Keratinocyte (primary cell): Measurements from ENCODE around the gene PAQR6. TPM values are rescaled to one million over a fixed set of nuclear protein-coding genes. Genes with fewer than 3 reads are reported as not detected.

Experiments
- DNase-seq: peaks from one replicate; pipeline ENCODE4 v3.0.0-alpha.2; 2011; ENCODE audit warnings: low read depth, missing footprints, low spot score
- FAIRE-seq: peaks from 2 replicates; lab custom pipeline; 2011; peaks lifted over from hg19 to GRCh38; lab: Jason Lieb, UNC
- H2AFZ ChIP-seq: 2 replicates; pipeline ENCODE4 v1.6.0; 2012; ENCODE audit warnings: low read length, control low read depth, inconsistent platforms; ENCODE audit not compliant: control insufficient read depth
- H3K27ac ChIP-seq: 2 replicates; pipeline ENCODE4 v1.5.1; 2011; ENCODE audit warnings: low read length; ENCODE audit not compliant: control insufficient read depth, insufficient read depth
- H3K27me3 ChIP-seq: 3 replicates; pipeline ENCODE4 v1.6.0; 2011; ENCODE audit warnings: low read length; ENCODE audit not compliant: control insufficient read depth, insufficient read depth; ENCODE audit errors: extremely low read depth
- H3K36me3 ChIP-seq, 2 experiments: 2 replicates in 1 of 2; 3 replicates in 1 of 2; pipeline ENCODE4 v1.5.1; 2011; ENCODE audit warnings: low read length in 2 of 2, mild to moderate bottlenecking in 1 of 2; ENCODE audit not compliant: control insufficient read depth in 2 of 2, insufficient read depth in 2 of 2; ENCODE audit errors: extremely low read depth in 1 of 2
- H3K4me1 ChIP-seq: 3 replicates; pipeline ENCODE4 v1.5.1; 2011; ENCODE audit warnings: low read length; ENCODE audit not compliant: control insufficient read depth, insufficient read depth; ENCODE audit errors: extremely low read depth
- H3K4me2 ChIP-seq: 3 replicates; pipeline ENCODE4 v1.6.0; 2011; ENCODE audit warnings: low read depth, low read length; ENCODE audit not compliant: control insufficient read depth, insufficient read depth; ENCODE audit errors: extremely low read depth
- H3K4me3 ChIP-seq, 3 experiments: fragments of 200-600 bp in 1 of 3; sonication (generic) in 1 of 3; 2 replicates in 2 of 3; 3 replicates in 1 of 3; pipeline ENCODE4 v1.5.1; 2011 to 2016; ENCODE audit warnings: low read length in 3 of 3, mild to moderate bottlenecking in 3 of 3, control low read depth in 2 of 3, inconsistent platforms in 1 of 3, low read depth in 1 of 3, mixed read lengths in 1 of 3, mixed run types in 1 of 3, moderate library complexity in 1 of 3; ENCODE audit not compliant: control insufficient read depth in 2 of 3, insufficient read depth in 2 of 3; ENCODE audit errors: extremely low read depth in 1 of 3
- H3K79me2 ChIP-seq: 2 replicates; pipeline ENCODE4 v1.6.0; 2012; ENCODE audit warnings: low read length; ENCODE audit not compliant: control insufficient read depth, insufficient read depth
- H3K9ac ChIP-seq: 3 replicates; pipeline ENCODE4 v1.6.0; 2011; ENCODE audit warnings: low read length; ENCODE audit not compliant: control insufficient read depth, insufficient read depth; ENCODE audit errors: extremely low read depth
- H3K9me1 ChIP-seq: 3 replicates; pipeline ENCODE4 v1.6.0; 2011; ENCODE audit warnings: low read length; ENCODE audit not compliant: control insufficient read depth, insufficient read depth; ENCODE audit errors: extremely low read depth
- H3K9me3 ChIP-seq: 2 replicates; pipeline ENCODE4 v1.5.1; 2012; ENCODE audit warnings: low read depth, low read length; ENCODE audit not compliant: control insufficient read depth
- H4K20me1 ChIP-seq: 3 replicates; pipeline ENCODE4 v1.6.0; 2011; ENCODE audit warnings: low read length; ENCODE audit not compliant: control insufficient read depth, insufficient read depth; ENCODE audit errors: extremely low read depth
- EZH2 ChIP-seq: IDR thresholded peaks from one replicate; pipeline ENCODE4 v1.6.1; 2012; ENCODE audit warnings: inconsistent platforms, mild to moderate bottlenecking, low read length, moderate library complexity
- dilution Hi-C: fragments of 300-500 bp; cut with MboI; formaldehyde crosslinking; loops from one replicate; pipeline ENCODE4 v1.7.0; 2020; ENCODE audit warnings: low sequenced_read_pairs; ENCODE audit not compliant: extremely low pct_ligation_motif_present
- polyA plus RNA-seq, 5 experiments: library from polyadenylated mRNA; depleted of rRNA in 3 of 5; stranded (reverse) in 3 of 5; stranded (forward) in 1 of 5; unstranded in 1 of 5; fragments of >200 nt; gene quantifications; 1 replicate in 1 of 5; 2 replicates in 3 of 5; 3 replicates in 1 of 5; pipeline versions ENCODE4 v1.2.1 to v1.2.3, GENCODE V29; 2011 to 2012; ENCODE audit warnings: missing spikeins in 2 of 5, low read depth in 1 of 5, low replicate concordance in 1 of 5
- TF ChIP-seq, protein P1 (sequence below), 3 experiments: IDR thresholded peaks in 1 of 3; conservative IDR thresholded peaks in 1 of 3; optimal IDR thresholded peaks in 1 of 3; 2 replicates in 2 of 3; 3 replicates in 1 of 3; pipeline versions ENCODE3 to v1.5.1; 2011; ENCODE audit warnings: low read length in 3 of 3, mild to moderate bottlenecking in 3 of 3, moderate library complexity in 2 of 3, control low read depth in 1 of 3, inconsistent platforms in 1 of 3; ENCODE audit not compliant: insufficient read depth in 2 of 3; ENCODE audit errors: extremely low read depth in 1 of 3

PAQR6 gene
- polyA plus RNA-seq, 1 donor (not counting 4 experiments of a cell fraction or from before 2014, with no cell fraction given), result 1.00 TPM

DNA sequence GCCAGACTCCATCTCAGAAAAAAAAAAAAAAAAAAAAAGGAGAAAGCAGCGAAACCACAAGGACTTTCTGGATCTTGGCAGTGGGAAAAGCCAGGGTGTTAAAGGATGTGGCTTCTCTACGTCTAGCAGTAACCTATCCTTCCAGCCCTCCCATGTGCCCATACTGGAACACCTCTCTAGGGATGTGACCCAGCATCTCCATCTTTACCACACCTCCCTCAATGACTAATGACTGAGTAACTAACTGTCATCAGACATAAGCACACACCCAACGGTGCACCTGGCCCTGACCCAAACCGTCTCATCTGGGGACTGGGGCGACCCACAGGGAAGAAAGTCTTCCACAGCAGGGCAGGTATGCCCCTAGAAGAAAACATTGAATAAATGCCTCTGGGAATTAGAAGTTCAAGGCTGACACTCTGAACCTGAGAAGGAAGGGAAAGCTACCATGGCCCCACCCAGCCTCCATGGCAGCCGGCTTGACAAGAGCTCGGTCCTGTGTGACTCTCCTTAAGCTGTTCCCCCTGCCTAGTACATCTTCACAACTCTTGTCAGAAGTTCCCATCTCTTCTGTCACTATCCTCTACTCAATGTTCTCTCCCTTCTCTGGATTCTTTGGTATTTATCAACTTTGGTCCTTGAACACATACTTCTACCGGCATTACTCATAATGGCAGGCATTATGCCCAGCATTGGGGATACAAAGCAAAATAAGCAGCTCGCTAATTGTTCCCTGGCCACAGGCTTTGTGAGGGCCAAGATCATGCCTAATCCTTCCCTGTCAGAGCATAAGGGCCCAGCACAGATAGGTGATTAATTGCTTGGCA is 14.8 kb upstream of the PAQR6 start:
- Histone ChIP-seq H3K79me2 (no peaks in the 10 kb centered on the region), H2AFZ (no peak overlapping the region), H3K4me3 (peak overlapping the region in 1 of 3 experiments; percentile 16), H3K27ac (peak overlapping the region; percentile 79), H3K27me3 (no peaks in the 10 kb centered on the region), H3K9ac (no peak overlapping the region), H3K9me1 (peaks cover 9% of the 10 kb centered on the region), H3K4me1 (peaks cover 57% of the 10 kb centered on the region), H4K20me1 (peaks cover 12% of the 10 kb centered on the region), H3K9me3 (no peaks in the 10 kb centered on the region), H3K4me2 (peak overlapping the region; percentile 72), H3K36me3 (peaks cover 44 to 78% of the 10 kb centered on the region in 2 experiments)
- FAIRE-seq (peak; percentile 94), DNase-seq (no peak)
- TF ChIP-seq EZH2, result no peak
- TF ChIP-seq, protein P1, sequence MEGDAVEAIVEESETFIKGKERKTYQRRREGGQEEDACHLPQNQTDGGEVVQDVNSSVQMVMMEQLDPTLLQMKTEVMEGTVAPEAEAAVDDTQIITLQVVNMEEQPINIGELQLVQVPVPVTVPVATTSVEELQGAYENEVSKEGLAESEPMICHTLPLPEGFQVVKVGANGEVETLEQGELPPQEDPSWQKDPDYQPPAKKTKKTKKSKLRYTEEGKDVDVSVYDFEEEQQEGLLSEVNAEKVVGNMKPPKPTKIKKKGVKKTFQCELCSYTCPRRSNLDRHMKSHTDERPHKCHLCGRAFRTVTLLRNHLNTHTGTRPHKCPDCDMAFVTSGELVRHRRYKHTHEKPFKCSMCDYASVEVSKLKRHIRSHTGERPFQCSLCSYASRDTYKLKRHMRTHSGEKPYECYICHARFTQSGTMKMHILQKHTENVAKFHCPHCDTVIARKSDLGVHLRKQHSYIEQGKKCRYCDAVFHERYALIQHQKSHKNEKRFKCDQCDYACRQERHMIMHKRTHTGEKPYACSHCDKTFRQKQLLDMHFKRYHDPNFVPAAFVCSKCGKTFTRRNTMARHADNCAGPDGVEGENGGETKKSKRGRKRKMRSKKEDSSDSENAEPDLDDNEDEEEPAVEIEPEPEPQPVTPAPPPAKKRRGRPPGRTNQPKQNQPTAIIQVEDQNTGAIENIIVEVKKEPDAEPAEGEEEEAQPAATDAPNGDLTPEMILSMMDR (optimal IDR thresholded peaks at IDR 0.05 in 1 of 3, IDR thresholded peaks at IDR 0.05 in 1 of 3, conservative IDR thresholded peaks at IDR 0.05 in 1 of 3; ENCODE audit: extremely low read depth in 1 of 3, insufficient read depth in 2 of 3, low read length in 3 of 3), result no peak
- dilution Hi-C loops, result no loop called here

DNA sequence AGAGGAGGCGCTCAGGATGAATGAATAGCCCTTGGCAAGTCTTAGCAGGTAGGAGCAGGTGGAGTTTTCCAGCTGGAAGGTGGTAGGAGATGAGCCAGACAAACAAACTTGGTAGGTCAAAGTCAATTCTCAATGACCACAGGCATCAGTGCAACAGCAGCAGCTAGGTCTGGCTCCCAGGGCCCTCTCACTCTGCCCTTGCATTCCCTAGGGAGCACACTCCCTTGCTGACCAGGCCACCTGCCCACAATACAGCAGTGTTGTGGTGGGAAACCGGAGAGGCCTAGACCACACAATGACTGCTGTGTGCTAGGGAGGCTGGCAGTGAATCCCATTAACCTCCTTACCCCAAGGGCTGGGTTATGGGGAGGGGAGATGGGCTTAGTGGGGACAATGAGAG is 13.0 kb upstream of the PAQR6 start:
- no peak overlapping the region for H2AFZ ChIP-seq
- FAIRE-seq (no peak), DNase-seq (no peak)
- peaks cover 65% of the 10 kb centered on the region for H3K4me1 ChIP-seq
- H3K9me1 ChIP-seq, result peaks cover 5% of the 10 kb centered on the region
- dilution Hi-C loops, result no loop called here
- H3K9ac ChIP-seq, result no peak overlapping the region
- peak overlapping the region; percentile 31 for H3K27ac ChIP-seq
- peaks cover 36 to 76% of the 10 kb centered on the region in 2 experiments for H3K36me3 ChIP-seq
- H3K79me2 ChIP-seq, result no peaks in the 10 kb centered on the region
- no peaks in the 10 kb centered on the region for H3K27me3 ChIP-seq
- H4K20me1 ChIP-seq, result peaks cover 12% of the 10 kb centered on the region
- H3K4me2 ChIP-seq, result peak overlapping the region; percentile 27
- no peak overlapping the region for H3K4me3 ChIP-seq
- TF ChIP-seq, protein P1 (optimal IDR thresholded peaks at IDR 0.05 in 1 of 3, IDR thresholded peaks at IDR 0.05 in 1 of 3, conservative IDR thresholded peaks at IDR 0.05 in 1 of 3; ENCODE audit: extremely low read depth in 1 of 3, insufficient read depth in 2 of 3, low read length in 3 of 3), result no peak
- TF ChIP-seq EZH2, result no peak
- H3K9me3 ChIP-seq, result no peaks in the 10 kb centered on the region
